ENCODE data around the gene FREM1.

FREM1 gene

DNA sequence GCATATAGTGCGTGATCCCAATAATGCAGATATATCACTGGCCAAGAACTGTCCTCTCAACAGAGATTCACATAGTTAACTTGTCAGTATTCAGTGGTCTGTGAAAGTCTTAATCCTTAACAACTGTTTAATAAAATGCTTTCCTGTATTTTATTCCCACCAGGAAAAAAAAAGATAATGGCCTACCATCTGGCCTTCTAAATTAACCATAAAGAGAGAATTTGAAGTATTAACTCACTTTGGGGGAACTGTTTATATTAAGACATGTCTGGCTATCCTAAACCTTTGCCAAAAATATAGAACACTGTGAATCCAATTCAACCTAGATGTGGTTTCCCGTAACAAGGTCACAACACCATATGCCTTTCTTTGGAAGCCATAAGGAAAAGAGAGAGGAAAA is 818 bp upstream of the FREM1 start:
- DNase-seq = no peak

- DNase-seq = no peak
These were observed 647 bp downstream of the FREM1 start for GRCh38 chr9:14909601-14909960.

GRCh38 chr9:14909181-14909580 is 1.0 kb downstream of the FREM1 start:
- no peak for DNase-seq

GRCh38 chr9:14908295-14909180 is 1.7 kb downstream of the FREM1 start:
- DNase-seq = no peak

DNA sequence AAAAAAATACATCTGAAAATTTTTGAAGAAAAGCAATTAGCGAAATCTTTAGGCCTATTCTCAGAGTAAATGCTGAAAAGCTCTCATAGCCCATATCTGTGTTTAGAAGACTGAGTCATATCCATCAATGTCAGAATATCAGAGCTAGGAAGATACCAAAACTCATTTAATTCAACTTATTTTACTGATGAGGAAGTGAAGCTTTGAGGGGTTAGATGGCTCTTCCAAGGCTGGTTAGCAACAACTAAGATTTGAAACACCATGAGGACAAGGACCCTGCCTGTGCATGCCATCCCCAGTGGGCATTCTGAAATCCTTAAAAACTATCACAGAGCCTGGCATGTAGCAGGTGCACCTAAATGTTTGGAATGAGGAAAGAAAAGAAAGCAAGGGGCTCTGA is 2.5 kb downstream of the FREM1 start:
- DNase-seq = no peak

DNA sequence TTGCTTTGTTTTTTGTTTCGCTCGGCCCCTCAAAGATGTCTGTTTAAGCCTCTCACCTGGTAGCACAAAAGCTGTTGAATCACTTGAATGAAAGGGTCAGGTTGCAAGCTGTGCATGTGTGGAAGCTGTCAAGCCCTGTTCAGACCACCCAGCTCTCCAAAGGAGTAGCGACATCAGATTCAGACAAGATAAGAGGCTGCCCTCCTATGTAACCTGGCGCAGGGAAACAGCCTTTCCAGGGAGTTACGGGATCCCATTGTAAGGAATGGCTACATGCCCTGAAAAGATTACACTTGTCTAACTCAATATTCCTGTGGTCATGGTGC is 2.9 kb downstream of the FREM1 start:
- DNase-seq = no peak

DNA sequence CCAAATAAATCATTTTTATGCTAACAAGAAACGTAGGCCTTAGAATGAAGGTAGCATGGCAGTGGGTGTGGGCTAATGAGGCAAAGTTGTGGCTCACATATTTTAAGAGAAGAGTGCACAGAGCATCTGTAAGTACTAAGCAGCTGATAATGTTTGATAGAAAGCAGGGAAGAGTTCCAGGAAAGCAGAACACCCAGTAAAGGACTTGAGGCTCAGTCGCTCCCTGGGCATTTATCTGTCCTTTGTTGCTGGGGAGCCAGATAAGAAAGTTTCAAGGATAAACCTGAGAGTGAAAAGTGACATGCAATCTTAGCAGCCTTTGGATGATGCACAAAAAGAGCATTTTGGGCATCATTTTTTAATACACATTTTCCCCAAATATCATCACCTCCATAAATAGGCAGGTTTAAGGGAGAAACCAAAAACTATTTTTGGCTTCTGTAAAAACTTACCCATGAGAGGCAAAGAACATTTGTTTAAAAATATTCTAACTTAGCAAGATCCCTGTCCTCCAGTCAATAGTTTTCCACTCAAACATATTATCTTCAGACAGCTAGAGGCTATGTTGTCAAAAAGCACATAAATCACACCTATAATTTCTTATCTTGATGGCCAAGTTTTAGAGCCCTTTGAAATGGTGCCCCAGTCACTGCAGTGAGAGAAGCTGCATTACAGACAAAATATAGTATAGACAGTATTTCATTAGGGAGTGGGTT is 3.4 kb downstream of the FREM1 start:
- no peak for DNase-seq

GRCh38 chr9:14906000-14906399 is 4.2 kb downstream of the FREM1 start:
- no peak for DNase-seq

DNA sequence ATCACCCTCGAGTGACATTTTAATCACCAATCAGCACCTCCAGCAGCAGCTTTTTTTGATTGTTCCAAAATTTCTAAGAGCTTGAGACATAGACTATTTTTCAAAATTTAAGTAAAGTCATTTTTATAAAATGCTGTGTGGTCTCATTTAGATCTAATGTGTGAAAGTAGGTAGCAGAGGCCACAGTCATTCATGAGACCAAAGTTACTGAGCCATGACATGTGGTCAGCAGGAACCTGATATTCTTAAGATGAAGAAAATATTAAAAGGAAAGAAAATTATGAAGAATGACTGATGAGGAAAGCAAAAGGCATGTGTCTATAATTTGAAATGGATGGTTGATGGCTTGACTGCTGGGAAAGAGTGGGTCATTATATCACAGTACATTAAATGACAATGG is 7.2 kb downstream of the FREM1 start:
- no peak for DNase-seq

DNA sequence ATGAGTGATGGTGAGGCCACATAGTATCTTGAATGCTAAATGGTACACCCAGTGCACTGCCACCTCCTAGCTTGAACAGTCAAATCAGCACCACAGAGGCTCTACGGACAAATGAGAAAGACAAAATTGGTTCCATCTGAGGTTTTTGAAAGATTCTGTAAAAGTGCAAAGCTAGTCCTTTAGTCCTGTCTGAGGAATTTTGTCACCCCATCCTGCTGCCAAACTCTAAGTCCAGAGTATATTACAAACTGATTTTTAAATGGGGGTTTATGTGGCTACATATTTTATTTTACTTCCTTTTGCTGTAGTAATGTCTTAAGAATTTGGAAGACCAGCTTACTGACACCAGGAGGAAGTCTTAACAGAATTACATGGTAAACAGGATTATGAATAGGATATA is 7.7 kb downstream of the FREM1 start:
- no peak for DNase-seq

DNA sequence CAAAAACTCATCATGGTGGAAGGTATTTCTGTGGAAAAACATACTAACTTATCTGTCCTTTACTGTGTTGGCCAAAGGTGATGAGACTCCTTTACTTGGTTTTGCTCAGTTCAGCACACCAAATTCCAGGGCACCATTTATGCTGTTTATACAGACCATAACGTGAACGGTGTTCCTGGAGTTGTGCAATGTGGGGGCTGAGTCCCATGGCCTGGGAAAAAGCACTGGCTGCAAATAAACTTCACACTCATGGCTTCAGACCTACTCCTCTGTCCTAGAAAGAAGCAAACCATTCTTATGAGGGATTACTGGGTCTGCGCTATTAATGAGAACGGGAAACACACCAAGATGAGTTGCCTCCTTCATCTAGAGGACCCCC is 10.4 kb downstream of the FREM1 start:
- no peak for DNase-seq

DNA sequence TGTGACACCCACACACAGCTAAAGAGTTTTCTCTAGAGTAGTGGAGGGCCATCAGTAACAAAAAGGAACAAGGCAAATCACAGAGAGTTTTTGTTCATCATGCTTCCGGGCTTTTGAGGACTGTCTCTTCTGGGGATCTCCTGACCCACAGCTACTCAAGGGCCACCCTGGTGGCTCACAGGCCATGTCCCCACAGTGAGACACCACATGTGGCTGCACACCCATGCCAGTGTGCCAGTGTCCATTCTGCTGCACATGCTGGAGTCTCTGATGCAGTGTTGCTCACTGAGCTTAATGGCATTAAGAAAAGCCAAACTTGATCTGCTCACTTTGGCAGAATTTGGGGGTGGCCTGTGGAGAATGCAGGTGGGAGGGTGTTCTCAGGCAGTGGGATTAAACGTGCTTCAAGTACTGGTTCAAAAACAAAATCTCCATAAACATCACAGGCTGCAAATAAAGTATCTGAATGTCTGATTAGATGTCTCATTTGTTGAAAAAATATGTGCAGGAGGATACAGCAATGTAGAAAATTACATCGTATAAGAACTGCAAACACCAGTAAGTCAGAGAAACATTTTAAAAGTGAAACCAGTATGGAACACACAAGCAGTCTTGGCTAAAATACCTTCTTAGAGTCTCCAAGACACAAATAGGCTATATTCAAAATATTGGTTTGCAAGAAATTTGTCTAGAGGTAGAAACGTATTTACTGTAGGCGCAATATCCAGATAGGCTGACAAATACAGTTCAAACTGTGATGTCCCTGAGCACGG is 11.0 kb downstream of the FREM1 start:
- no peak for DNase-seq

- no peak for DNase-seq
These were observed 14.4 kb downstream of the FREM1 start for GRCh38 chr9:14895806-14896205.

GRCh38 chr9:14893280-14893679 is 16.9 kb downstream of the FREM1 start:
- DNase-seq = no peak

GRCh38 chr9:14891332-14891731 is 18.9 kb downstream of the FREM1 start:
- DNase-seq = no peak

- no peak for DNase-seq
These were observed 20.8 kb downstream of the FREM1 start for GRCh38 chr9:14889451-14889850.

- no peak for DNase-seq
These were observed 21.4 kb downstream of the FREM1 start for GRCh38 chr9:14888875-14889274.

DNA sequence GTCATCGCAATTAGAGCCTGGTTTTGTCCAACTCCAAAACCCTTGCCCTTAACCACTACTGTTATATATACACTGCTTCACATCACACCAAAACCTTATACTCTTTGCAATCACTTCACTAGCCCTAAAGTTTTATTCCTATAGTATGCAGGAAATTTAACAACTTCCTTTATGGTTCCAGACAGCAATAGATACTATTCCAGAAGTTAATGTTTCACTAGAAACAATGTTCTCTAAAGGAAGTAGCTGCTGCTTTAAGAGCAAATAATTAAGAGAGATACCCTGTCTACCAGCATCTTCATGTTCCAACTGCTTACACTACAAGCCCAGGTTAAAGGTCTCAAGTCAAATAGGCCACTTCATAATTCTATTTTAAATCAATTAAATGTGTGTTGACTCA is 22.0 kb downstream of the FREM1 start:
- DNase-seq = no peak

- DNase-seq = no peak
These were observed 23.1 kb downstream of the FREM1 start for GRCh38 chr9:14887149-14887548.

DNA sequence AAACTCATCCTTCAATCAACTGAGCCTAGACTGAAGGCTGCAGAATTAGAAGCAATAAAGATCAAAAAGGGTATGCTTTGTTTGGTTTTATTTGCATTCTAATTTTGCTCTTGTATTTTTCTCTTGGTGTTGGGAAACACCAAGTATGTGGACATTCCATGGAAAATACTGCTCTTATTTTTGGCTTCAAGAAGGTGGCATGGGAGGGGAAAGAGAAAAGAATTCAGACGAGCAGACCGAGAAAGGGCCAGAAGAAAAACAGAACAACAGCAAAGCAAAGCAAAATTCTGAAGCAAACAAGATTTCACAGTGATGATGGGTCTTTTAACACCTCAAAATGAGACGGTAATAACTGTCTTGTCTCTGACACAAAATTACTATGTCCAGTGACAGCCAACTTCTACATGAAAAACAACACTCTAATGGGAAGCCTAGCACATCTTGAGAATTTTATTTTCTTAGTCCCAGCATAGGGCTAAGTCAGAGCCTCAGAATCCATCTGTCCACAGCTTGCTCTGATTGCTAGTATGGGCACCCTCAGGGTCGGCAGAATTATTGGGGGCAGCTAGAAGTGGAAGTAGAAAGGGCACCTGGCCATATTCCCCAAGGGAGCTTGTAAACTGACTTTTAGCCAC is 26.8 kb downstream of the FREM1 start:
- no peak for DNase-seq

GRCh38 chr9:14882090-14882489 is 28.1 kb downstream of the FREM1 start:
- DNase-seq = no peak

DNA sequence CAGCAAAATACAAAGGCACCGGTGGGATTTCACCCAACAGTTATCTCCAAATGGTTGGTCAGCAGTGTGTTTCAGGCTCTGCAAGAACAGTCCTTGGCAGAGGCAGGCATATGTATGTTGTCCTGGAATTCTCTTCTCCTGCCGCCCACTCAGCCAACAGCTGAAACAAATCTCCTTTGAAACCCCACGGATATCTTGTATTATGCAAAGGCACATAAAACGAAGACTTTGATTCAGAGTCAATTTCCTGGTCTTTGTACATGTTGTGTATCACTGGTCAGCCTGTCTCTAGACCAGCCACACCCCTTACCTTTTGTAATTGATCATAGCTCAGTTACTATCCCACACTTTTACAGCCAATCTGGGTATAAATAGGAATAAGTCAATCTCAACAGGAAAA is 29.2 kb downstream of the FREM1 start:
- DNase-seq = no peak

GRCh38 chr9:14870090-14870489 is 40.1 kb downstream of the FREM1 start:
- no peak for DNase-seq

DNA sequence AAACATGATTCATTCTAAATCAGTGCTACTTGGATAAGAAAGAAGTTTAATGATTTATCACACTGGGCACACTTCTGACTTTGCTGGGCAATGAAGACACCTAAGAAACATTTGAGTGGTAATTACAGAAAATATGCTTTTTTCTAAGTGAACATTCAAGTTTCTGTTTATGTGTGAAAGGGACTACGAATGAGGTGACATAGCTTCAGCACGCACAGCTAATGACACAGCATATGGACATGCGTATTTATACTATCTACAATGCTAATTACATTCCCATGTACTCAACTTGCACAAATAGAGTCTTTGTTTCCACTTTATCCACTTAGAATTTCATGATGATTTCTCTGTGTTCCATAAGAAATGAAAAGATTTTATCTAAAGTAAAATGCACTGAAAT is 40.6 kb downstream of the FREM1 start:
- DNase-seq = no peak
